SH-SY5Y (cell line): ENCODE measurements around the gene ENOX2.

ENCODE experiments used
- GATA2 ChIP-seq: IDR thresholded peaks from 2 replicates; pipeline ENCODE4 v1.6.1; 2011; ENCODE audit warnings: mild to moderate bottlenecking, low read depth, low read length
- GATA3 ChIP-seq: IDR thresholded peaks from 2 replicates; pipeline ENCODE4 v1.6.1; 2011; ENCODE audit warnings: low read depth, mild to moderate bottlenecking, low read length, moderate library complexity

Gene ENOX2

GRCh38 chrX:130841776-130842175 is 61.2 kb downstream of the ENOX2 start:
- no peak for TF ChIP-seq GATA3
- no peak for TF ChIP-seq GATA2

GRCh38 chrX:130840345-130840744 is 62.7 kb downstream of the ENOX2 start:
- TF ChIP-seq GATA2 (no peak), GATA3 (no peak)

DNA sequence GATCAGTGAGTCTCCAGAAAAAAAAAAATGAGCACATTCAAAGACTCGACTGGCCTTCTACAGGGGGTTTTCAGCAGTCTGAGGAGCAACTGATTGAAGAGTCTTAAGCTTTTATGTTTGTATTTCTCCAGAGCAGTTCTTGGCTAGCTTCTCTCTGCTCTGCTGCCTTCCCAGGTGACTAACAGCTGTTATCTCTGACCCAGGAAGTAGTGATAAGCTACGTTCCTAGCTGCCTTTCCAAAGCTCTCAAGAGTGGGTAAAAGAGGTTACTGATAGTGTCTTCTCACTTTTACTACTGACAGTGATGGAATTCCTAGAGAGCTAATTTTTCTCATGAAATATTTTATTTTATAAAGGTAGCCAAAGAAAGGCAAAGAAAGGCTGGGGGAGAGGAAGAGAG is 66.6 kb downstream of the ENOX2 start:
- TF ChIP-seq GATA3 (no peak), GATA2 (no peak)

- TF ChIP-seq GATA3 (no peak), GATA2 (no peak)
These were observed 68.2 kb downstream of the ENOX2 start for GRCh38 chrX:130834830-130835229.

GRCh38 chrX:130834149-130834548 is 68.9 kb downstream of the ENOX2 start:
- TF ChIP-seq GATA2 = no peak
- no peak for TF ChIP-seq GATA3

GRCh38 chrX:130831347-130831722 is 71.7 kb downstream of the ENOX2 start:
- TF ChIP-seq GATA2 (no peak), GATA3 (no peak)

DNA sequence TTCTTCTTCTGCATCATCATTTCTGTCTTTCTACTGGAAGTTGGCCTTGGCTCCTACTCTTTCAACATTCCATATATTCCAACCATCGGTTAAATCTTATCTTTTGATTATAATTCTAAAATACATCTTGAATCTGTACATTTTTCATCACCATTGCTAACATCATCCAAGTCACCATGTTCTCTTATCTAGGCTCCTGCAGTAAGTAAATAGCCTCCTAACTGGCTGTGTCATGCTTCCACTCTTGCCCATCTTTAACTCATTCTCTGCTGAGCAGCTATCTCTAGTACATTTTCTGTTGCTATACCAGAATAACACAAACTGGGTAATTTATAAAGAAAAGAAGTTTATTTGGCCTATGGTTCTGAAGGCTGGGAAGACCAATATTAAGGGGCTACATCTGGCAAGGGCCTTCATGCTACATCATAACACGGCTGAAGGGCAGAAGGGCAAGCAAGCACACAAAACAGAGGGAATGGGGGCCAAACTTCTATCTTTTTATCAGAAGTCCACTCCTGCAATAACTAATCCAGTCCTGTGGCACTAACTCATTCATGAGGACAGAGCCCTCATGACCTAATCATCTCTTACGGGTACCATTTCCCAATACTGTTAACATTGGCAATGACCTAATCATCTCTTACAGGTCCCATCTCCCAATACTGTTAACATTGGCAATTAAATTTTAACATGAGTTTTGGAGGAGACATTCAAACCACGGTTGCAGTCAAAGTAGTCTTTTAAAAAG is 72.2 kb downstream of the ENOX2 start:
- TF ChIP-seq GATA3 (no peak), GATA2 (no peak)

- TF ChIP-seq GATA3 = no peak
- TF ChIP-seq GATA2 = no peak
These were observed 73.2 kb downstream of the ENOX2 start for GRCh38 chrX:130829526-130830515.

DNA sequence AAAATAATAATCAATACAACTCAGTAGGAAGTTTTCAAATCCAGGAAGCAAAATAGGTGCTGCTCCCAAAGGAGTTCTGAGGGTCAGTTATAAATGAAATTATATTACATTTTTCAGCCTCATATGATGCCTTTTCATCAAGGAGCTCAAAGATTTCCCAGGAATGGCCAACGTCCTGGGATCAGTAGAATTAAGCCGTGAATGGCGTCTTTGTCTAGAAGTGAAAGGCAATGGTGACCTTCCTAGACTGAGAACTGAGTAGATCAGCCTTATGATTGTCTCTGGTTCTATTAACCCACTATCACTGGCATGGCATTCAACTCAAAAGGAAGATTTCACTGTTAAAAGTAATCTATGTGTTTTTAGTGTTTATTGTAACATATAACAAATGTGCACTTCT is 74.4 kb downstream of the ENOX2 start:
- TF ChIP-seq GATA3 (no peak), GATA2 (no peak)

DNA sequence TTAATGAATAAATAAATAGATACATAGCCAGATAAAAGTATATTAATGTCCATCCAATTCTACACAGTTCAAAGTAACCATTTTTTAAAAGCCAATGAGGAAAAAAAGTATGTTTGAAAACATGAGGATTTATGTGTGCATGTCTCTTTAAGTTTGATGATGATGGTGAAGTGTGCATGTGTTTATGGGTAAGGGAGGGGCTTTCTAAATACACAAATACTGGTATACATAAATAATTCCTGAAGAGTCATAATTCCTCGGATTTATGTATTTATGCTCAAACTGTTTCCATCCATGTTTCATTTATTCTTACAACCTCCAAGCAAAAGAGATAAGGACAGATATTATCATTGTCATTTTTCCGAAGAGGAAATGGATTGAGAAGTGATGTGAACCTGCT is 75.4 kb downstream of the ENOX2 start:
- TF ChIP-seq GATA2 (no peak), GATA3 (no peak)

- no peak for TF ChIP-seq GATA2
- no peak for TF ChIP-seq GATA3
These were observed 76.8 kb downstream of the ENOX2 start for GRCh38 chrX:130826249-130826648.

GRCh38 chrX:130825525-130825924 is 77.5 kb downstream of the ENOX2 start:
- no peak for TF ChIP-seq GATA2
- no peak for TF ChIP-seq GATA3

DNA sequence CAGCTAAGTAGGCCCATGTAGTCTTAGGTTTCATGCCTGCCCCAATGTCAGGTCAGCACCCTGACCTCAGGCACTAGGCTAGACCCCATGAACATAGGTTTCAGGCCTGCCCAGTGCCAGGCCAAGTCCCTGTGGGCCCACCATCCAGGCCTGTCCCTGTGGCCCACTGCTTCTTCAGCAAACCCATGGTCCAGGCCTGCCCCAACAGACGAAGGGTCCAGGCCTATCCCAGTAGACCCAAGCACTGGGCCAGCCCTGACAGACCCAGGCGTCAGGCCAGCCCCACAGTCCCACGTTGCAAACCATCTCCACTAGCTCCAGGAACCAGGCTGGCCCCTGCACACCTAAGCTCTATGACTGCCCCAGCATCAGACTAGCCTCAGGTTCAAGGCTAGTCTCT is 92.4 kb downstream of the ENOX2 start:
- no peak for TF ChIP-seq GATA2
- TF ChIP-seq GATA3 = no peak

DNA sequence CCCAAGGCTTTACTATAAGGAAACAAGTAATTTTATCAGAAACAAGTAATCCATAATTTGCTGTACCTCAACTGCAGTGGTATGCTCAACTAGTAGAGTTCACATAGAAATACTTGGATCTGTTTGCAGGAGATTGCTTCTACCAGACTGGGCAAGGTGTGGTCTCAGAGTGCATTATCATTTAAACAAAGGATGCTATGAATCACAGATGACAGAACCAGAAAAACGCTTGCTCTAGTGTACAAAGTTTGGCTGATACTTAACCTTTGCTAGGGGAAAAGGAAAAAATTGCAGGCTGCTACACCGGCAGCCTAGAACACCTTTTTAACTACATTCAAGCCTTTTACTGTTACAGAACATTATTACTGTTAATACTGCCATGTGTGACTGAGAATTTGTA is 97.1 kb downstream of the ENOX2 start:
- no peak for TF ChIP-seq GATA2
- TF ChIP-seq GATA3 = no peak

DNA sequence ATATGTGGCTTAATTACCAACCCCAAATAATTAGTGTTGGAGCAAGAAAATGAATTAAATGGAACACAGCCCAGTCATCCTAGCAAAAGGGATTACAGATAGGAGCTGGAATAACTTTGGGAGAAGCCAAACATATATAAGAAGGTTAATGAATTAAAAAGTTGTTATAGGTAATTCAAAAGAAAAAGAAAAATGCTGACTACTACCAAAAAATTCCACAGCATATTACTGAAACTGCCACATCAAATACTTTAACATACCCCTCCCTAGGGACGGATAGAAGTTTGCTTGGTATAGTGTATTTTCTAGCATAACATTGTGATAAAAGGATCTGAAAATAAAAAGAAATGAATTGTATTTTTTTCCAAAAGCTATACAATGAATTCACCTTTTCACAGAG is 99.5 kb downstream of the ENOX2 start:
- TF ChIP-seq GATA2 (no peak), GATA3 (no peak)

- TF ChIP-seq GATA2 (no peak), GATA3 (no peak)
These were observed 101.1 kb downstream of the ENOX2 start for GRCh38 chrX:130801901-130802300.
